ENCODE measurements around the gene DEPDC1B. TPM values are rescaled to one million over a fixed set of nuclear protein-coding genes. Genes with fewer than 3 reads are reported as not detected.

The DEPDC1B gene, protein sequence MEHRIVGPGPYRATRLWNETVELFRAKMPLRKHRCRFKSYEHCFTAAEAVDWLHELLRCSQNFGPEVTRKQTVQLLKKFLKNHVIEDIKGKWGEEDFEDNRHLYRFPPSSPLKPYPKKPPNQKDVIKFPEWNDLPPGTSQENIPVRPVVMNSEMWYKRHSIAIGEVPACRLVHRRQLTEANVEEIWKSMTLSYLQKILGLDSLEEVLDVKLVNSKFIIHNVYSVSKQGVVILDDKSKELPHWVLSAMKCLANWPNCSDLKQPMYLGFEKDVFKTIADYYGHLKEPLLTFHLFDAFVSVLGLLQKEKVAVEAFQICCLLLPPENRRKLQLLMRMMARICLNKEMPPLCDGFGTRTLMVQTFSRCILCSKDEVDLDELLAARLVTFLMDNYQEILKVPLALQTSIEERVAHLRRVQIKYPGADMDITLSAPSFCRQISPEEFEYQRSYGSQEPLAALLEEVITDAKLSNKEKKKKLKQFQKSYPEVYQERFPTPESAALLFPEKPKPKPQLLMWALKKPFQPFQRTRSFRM
- total RNA-seq, result under 1 TPM in 5 of 6 experiments, not detected in 1; 0.15 to 0.98 (median 0.47) TPM
- long read RNA-seq, result 0 reads

DNA sequence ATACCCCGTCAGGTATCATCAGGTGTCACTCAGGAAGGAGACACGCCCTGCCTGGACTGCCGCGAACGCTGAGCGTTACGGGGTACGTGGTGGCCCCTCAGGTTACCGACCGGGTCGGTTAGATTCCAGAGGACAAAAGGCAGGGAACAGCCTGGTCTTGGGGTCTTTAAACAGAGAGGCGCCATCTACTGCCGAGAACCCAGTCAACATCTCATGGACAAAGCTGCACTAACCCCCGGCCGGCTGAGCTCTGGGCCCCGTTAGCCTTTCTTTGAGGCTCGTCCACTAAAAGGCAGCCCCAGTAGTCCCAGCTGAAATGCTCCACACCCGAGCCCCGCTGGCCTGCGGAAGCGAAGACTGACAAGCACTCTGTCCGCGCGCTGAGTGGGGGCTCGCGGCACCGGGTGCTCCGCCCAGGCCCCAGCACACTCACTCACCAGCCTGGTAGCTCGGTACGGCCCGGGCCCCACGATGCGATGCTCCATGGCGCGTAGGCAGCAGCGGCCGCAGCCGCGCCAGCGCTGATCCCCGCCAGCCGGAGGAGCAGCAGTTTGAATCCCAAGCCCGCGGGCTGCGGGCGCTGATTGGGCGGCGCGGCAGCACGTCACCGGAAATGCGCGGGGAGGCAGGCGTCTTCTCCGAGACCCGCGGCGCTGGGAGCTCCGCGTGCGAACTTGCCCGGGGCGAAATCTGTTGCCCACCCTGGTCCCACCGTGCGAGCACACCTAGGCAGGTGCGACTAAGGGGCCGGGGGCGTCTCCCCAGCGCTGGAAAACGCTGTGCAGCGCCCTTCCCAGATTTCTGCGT, at the start of gene DEPDC1B:
TSS of gene DEPDC1B (minus strand) at position 558 of the 807 bp plus-strand sequence. CDS start at position 485, 73 bp downstream.
- intact Hi-C loops (cut with DNase I), result no loop called here
- DNase-seq (peak; percentile 87 to 90 (median 89)), ATAC-seq (peak; percentile 98 to 99 (median 98))
- H3K4me1 ChIP-seq, result peaks cover 0 to 3% (median 0%) of the 10 kb centered on the region in 4 donors
- H3K27me3 ChIP-seq, result no peaks in the 10 kb centered on the region
- peak within 1 kb of the TSS; percentile 58 to 73 (median 69) for H3K4me3 ChIP-seq
- no peaks in the 10 kb centered on the region for H3K36me3 ChIP-seq
- WGBS (ENCODE audit: insufficient coverage, low coverage, low lambda C conversion rate, missing lambda C conversion rate), result 0% methylated on average over 7 of the region's 72 CpGs
- peak within 1 kb of the TSS; percentile 30 to 70 (median 45) for H3K27ac ChIP-seq
- TF ChIP-seq, protein P1, sequence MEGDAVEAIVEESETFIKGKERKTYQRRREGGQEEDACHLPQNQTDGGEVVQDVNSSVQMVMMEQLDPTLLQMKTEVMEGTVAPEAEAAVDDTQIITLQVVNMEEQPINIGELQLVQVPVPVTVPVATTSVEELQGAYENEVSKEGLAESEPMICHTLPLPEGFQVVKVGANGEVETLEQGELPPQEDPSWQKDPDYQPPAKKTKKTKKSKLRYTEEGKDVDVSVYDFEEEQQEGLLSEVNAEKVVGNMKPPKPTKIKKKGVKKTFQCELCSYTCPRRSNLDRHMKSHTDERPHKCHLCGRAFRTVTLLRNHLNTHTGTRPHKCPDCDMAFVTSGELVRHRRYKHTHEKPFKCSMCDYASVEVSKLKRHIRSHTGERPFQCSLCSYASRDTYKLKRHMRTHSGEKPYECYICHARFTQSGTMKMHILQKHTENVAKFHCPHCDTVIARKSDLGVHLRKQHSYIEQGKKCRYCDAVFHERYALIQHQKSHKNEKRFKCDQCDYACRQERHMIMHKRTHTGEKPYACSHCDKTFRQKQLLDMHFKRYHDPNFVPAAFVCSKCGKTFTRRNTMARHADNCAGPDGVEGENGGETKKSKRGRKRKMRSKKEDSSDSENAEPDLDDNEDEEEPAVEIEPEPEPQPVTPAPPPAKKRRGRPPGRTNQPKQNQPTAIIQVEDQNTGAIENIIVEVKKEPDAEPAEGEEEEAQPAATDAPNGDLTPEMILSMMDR (IDR thresholded peaks at IDR 0.05), result peak in 3 of 4 donors; percentile 3 to 18 (median 6)
- peak; percentile 45 for TF ChIP-seq POLR2A (IDR thresholded peaks at IDR 0.05)
- no peaks in the 10 kb centered on the region for H3K9me3 ChIP-seq

DNA sequence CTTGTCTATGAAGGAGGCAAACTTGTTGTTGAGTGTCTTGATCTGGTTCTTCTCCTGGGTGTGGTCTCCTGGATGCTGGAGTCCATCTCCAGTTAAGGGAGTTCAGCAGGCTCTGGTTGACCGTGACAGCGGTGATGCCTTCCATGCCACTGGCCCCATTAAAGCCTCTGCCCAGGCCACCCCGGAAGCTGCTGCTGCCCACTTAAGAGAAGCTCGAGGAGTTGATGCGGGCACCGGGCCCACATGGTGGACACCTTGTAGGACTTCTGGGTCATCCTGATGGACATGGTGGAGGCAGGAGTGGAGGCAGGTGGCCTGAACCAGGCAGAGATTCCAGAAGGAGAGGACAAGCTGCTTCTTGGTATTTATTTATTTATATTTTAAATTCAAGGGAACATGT, 44.7 kb upstream of the DEPDC1B start:
- Histone ChIP-seq H3K4me3 (no peak overlapping the region), H3K9me3 (no peaks in the 10 kb centered on the region), H3K4me1 (no peaks in the 10 kb centered on the region), H3K27ac (no peak overlapping the region), H3K36me3 (no peaks in the 10 kb centered on the region), H3K27me3 (no peaks in the 10 kb centered on the region)
- TF ChIP-seq, protein P1 (IDR thresholded peaks at IDR 0.05), result no peak
- TF ChIP-seq POLR2A (IDR thresholded peaks at IDR 0.05), result no peak
- intact Hi-C loops (cut with DNase I), result no loop called here
- 87% methylated on average over 3 of the region's 6 CpGs for WGBS (ENCODE audit: insufficient coverage, low coverage, low lambda C conversion rate, missing lambda C conversion rate)
- DNase-seq (no peak), ATAC-seq (no peak)

DNA sequence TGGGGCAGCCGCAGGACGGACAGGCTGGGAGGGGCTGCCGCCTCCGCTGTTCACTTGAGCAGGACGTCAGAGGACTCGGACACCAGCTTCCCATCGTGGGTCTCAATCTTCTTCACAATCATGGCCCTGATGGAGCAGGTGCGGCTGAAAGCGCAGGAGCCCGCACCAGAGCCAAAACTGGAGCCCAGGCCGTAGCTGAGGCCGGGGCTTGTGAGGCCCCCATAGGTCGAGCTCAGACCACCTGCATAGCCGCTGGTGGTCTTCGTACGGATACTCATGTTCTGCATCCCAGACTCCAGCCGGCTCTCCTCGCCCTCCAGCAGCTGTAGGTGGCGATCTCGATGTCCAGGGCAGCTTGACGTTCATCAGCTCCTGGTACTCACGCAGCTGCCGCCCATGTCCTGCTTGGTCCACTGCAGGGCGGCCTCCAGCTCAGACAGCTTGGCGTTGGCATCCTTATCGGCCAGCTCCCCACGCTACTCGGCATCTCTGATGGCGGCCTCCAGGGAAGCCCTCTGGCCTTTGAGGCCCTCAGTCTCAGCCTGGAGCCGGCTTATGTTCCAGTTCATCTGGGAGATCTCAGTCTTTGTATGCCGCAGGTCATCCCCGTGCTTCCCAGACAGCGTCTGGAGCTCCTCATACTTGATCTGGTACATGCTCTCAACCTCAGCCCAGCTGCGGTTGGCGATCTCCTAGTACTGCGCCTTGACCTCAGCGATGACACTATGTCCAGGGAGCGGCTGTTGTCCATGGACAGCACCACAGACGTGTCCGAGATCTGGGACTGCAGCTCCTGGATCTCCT, 43.7 kb upstream of the DEPDC1B start:
- H3K4me3 ChIP-seq, result no peak overlapping the region
- ATAC-seq, result no peak
- H3K4me1 ChIP-seq, result no peaks in the 10 kb centered on the region
- no peak overlapping the region for H3K27ac ChIP-seq
- H3K27me3 ChIP-seq, result no peaks in the 10 kb centered on the region
- TF ChIP-seq POLR2A (IDR thresholded peaks at IDR 0.05), result no peak
- TF ChIP-seq, protein P1 (IDR thresholded peaks at IDR 0.05), result no peak
- 78% methylated on average over 9 of the region's 40 CpGs for WGBS (ENCODE audit: insufficient coverage, low coverage, low lambda C conversion rate, missing lambda C conversion rate)
- H3K9me3 ChIP-seq, result no peaks in the 10 kb centered on the region
- H3K36me3 ChIP-seq, result no peaks in the 10 kb centered on the region
- DNase-seq, result no peak
- intact Hi-C loops (cut with DNase I), result no loop called here

DNA sequence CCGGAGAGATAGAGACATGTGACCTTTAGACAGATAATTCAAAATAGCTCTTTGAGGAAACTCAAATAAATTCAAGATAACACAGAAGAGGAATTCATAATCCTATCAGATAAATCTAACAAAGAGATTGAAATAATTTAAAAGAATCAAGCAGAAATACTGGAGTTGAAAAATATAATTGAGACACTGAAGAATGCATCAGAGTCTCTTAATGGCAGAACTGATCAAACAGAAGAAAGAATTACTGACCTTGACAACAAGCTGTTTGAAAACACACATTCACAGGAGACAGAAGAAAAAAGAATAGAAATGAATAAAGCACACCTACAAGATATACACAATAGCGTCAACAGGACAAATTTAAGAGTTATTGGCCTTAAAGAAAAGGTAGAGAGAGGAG, 40.4 kb upstream of the DEPDC1B start:
- H3K27ac ChIP-seq, result no peak overlapping the region
- H3K36me3 ChIP-seq, result no peaks in the 10 kb centered on the region
- H3K4me3 ChIP-seq, result no peak overlapping the region
- H3K9me3 ChIP-seq, result no peaks in the 10 kb centered on the region
- DNase-seq (no peak), ATAC-seq (no peak)
- no peaks in the 10 kb centered on the region for H3K4me1 ChIP-seq
- 63% methylated on average over 2 of the region's 2 CpGs for WGBS (ENCODE audit: insufficient coverage, low coverage, low lambda C conversion rate, missing lambda C conversion rate)
- no peaks in the 10 kb centered on the region for H3K27me3 ChIP-seq
- intact Hi-C loops (cut with DNase I), result no loop called here
- no peak for TF ChIP-seq POLR2A (IDR thresholded peaks at IDR 0.05)
- TF ChIP-seq, protein P1 (IDR thresholded peaks at IDR 0.05), result no peak
